ENCODE data around the gene LAMA4.

GRCh38 chr6:112145080-112145573 lies 109.2 kb downstream of the LAMA4 start:
- TF ChIP-seq POLR2AphosphoS5 (IDR thresholded peaks at IDR 0.05) (peak in 1 of 2 donors; percentile 21), CTCF (IDR thresholded peaks at IDR 0.05) (no peak), POLR2A (IDR thresholded peaks at IDR 0.05; ENCODE audit: low read depth) (no peak), EP300 (IDR thresholded peaks at IDR 0.05) (no peak)
